Liver (tissue), 9 donors: Measurements from ENCODE around the gene ABTB2. TPM values are rescaled to one million over a fixed set of nuclear protein-coding genes. Genes with fewer than 3 reads are reported as not detected.
A peak's percentile ranks its signal among the peaks of the same experiment; 100 is the strongest.

ENCODE experiments used
- DNase-seq: peaks from one replicate; pipeline ENCODE4 v3.0.0-alpha.2; 2017; ENCODE audit warnings: low spot score
- H3K27ac ChIP-seq, 2 donors: one replicate each; pipeline ENCODE4 v1.7.0; 2013; ENCODE audit warnings: inconsistent platforms in 2 of 2, low read length in 2 of 2, control low read depth in 1 of 2, low read depth in 1 of 2, mild to moderate bottlenecking in 1 of 2
- H3K27me3 ChIP-seq, 4 donors: one replicate each; pipeline versions ENCODE4 v1.6.1 to v1.7.0; 2013; ENCODE audit warnings: low read length in 3 of 4, inconsistent platforms in 1 of 4, mild to moderate bottlenecking in 1 of 4, moderate library complexity in 1 of 4; ENCODE audit not compliant: control insufficient read depth in 4 of 4, insufficient read depth in 4 of 4
- H3K36me3 ChIP-seq, 4 donors: one replicate each; pipeline versions ENCODE4 v1.6.1 to v1.7.0; 2013; ENCODE audit warnings: low read length in 3 of 4, mild to moderate bottlenecking in 3 of 4, low read depth in 1 of 4, moderate library complexity in 1 of 4; ENCODE audit not compliant: control insufficient read depth in 4 of 4, insufficient read depth in 3 of 4
- H3K4me1 ChIP-seq, 4 donors: one replicate each; pipeline versions ENCODE4 v1.6.1 to v1.7.0; 2013; ENCODE audit warnings: low read length in 3 of 4, mild to moderate bottlenecking in 3 of 4, moderate library complexity in 1 of 4; ENCODE audit not compliant: control insufficient read depth in 4 of 4, insufficient read depth in 4 of 4
- H3K4me3 ChIP-seq, 3 donors: one replicate each; pipeline versions ENCODE4 v1.6.1 to v1.7.0; 2013; ENCODE audit warnings: low read length in 3 of 3, control low read depth in 1 of 3, low read depth in 1 of 3, mild to moderate bottlenecking in 1 of 3
- H3K9ac ChIP-seq, 2 donors: one replicate each; pipeline ENCODE4 v1.7.0; 2013; ENCODE audit warnings: low read length in 2 of 2, mild to moderate bottlenecking in 2 of 2, moderate library complexity in 2 of 2, control low read depth in 1 of 2, low read depth in 1 of 2
- H3K9me3 ChIP-seq, 4 donors: one replicate each; pipeline versions ENCODE4 v1.6.1 to v1.7.0; 2013; ENCODE audit warnings: low read length in 3 of 4; ENCODE audit not compliant: control insufficient read depth in 4 of 4
- ATF3 ChIP-seq: IDR thresholded peaks from 2 replicates; pipeline ENCODE4 v1.6.1; 2016; ENCODE audit warnings: antibody characterized with exemption
- CTCF ChIP-seq: fragments of 150-350 bp; IDR thresholded peaks from 2 replicates; pipeline ENCODE4 v1.5.1; 2017; ENCODE audit warnings: improper control_type of control experiment, low read depth, low read length; ENCODE audit not compliant: missing input control
- EGR1 ChIP-seq, 2 donors: IDR thresholded peaks; 2 replicates each; pipeline ENCODE4 v1.6.1; 2016 to 2018; ENCODE audit warnings: antibody characterized with exemption in 2 of 2, low read depth in 2 of 2
- FOXA1 ChIP-seq: IDR thresholded peaks from 2 replicates; pipeline ENCODE4 v1.6.1; 2016; ENCODE audit warnings: antibody characterized with exemption
- FOXA2 ChIP-seq: IDR thresholded peaks from 2 replicates; pipeline ENCODE4 v1.6.1; 2016; ENCODE audit warnings: antibody characterized with exemption
- GABPA ChIP-seq, 2 donors: IDR thresholded peaks in 1 of 2; conservative IDR thresholded peaks in 1 of 2; 2 replicates each; pipeline ENCODE4 v1.6.1; 2016; ENCODE audit warnings: antibody characterized with exemption in 2 of 2, mild to moderate bottlenecking in 1 of 2, moderate library complexity in 1 of 2
- HNF4A ChIP-seq, 2 donors: conservative IDR thresholded peaks; 2 replicates each; pipeline ENCODE4 v1.6.1; 2016; ENCODE audit warnings: antibody characterized with exemption in 2 of 2, mild to moderate bottlenecking in 2 of 2
- HNF4G ChIP-seq: IDR thresholded peaks from 2 replicates; pipeline ENCODE4 v1.6.1; 2016; ENCODE audit warnings: antibody characterized with exemption
- JUND ChIP-seq, 2 donors: IDR thresholded peaks; 2 replicates each; pipeline ENCODE4 v1.6.1; 2016; ENCODE audit warnings: antibody characterized with exemption in 2 of 2
- NR2F2 ChIP-seq: IDR thresholded peaks from 2 replicates; pipeline ENCODE4 v1.6.1; 2016; ENCODE audit warnings: antibody characterized with exemption
- RAD21 ChIP-seq, 2 donors: IDR thresholded peaks; 2 replicates each; pipeline ENCODE4 v1.6.1; 2016; ENCODE audit warnings: antibody characterized with exemption in 2 of 2, mild to moderate bottlenecking in 2 of 2
- RXRA ChIP-seq, 2 donors: IDR thresholded peaks; 2 replicates each; pipeline ENCODE4 v1.6.1; 2017 to 2018; ENCODE audit warnings: antibody characterized with exemption in 2 of 2, mild to moderate bottlenecking in 1 of 2
- SP1 ChIP-seq: IDR thresholded peaks from 2 replicates; pipeline ENCODE4 v1.6.1; 2018; ENCODE audit warnings: antibody characterized with exemption, mild to moderate bottlenecking
- TAF1 ChIP-seq: conservative IDR thresholded peaks from 2 replicates; pipeline ENCODE4 v1.6.1; 2016; ENCODE audit warnings: antibody characterized with exemption, mild to moderate bottlenecking
- YY1 ChIP-seq: IDR thresholded peaks from 2 replicates; pipeline ENCODE4 v1.6.1; 2016; ENCODE audit warnings: antibody characterized with exemption, mild to moderate bottlenecking
- ZBTB33 ChIP-seq: IDR thresholded peaks from 2 replicates; pipeline ENCODE4 v1.6.1; 2016; ENCODE audit warnings: antibody characterized with exemption
- WGBS: extraction: QIAGEN DNeasy Blood & Tissue Kit; methylation state at CpG from one replicate; pipeline ENCODE4 v1.1.7; 2013; 5-methylcytosine and 5-hydroxymethylcytosine counted together
- polyA plus RNA-seq, 2 donors: library from polyadenylated mRNA; stranded (reverse) in 1 of 2; unstranded in 1 of 2; fragments of 200-250 nt in 1 of 2; fragments of >200 nt in 1 of 2; fragmentation: Nextera tagmentation in 1 of 2; extraction: Ambion mirVana in 1 of 2; gene quantifications; one replicate each; pipeline versions ENCODE4 v1.2.1 to v1.2.3, GENCODE V29; 2013 to 2015
- total RNA-seq, 2 donors: library from RNA; depleted of rRNA; stranded (reverse); fragments of >200 nt; gene quantifications; one replicate each; pipeline ENCODE4 v1.2.3, GENCODE V29; 2014
- TF ChIP-seq, protein P1 (sequence below): IDR thresholded peaks from 2 replicates; pipeline ENCODE4 v1.6.1; 2016; ENCODE audit warnings: antibody characterized with exemption
- TF ChIP-seq, protein P2 (sequence below): IDR thresholded peaks from 2 replicates; pipeline ENCODE4 v1.6.1; 2016; ENCODE audit warnings: antibody characterized with exemption, mild to moderate bottlenecking
- donor health status: healthy.
- donor health status: healthy.
- donor health status: healthy.
- donor health status: healthy.
- donor health status: healthy.

ABTB2 gene
- total and polyA plus RNA-seq, 4 donors: 2.4 to 8.9 (median 6.1) TPM

GRCh38 chr11:34280945-34281872, 76.6 kb downstream of the ABTB2 start:
- Histone ChIP-seq H3K4me3 (no peak overlapping the region), H3K9ac (no peak overlapping the region), H3K27ac (no peak overlapping the region), H3K4me1 (peaks cover 3 to 25% (median 15%) of the 10 kb centered on the region in 4 donors), H3K27me3 (no peaks in the 10 kb centered on the region), H3K9me3 (no peaks in the 10 kb centered on the region), H3K36me3 (no peaks in the 10 kb centered on the region)
- TF ChIP-seq NR2F2: no peak
- no peak for TF ChIP-seq JUND (IDR thresholded peaks at IDR 0.05)
- no peak for TF ChIP-seq EGR1 (IDR thresholded peaks at IDR 0.05; ENCODE audit: low read depth in 2 of 2)
- TF ChIP-seq, protein P1, sequence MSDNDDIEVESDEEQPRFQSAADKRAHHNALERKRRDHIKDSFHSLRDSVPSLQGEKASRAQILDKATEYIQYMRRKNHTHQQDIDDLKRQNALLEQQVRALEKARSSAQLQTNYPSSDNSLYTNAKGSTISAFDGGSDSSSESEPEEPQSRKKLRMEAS: no peak
- 91% methylated on average over 8 of the region's 8 CpGs for WGBS
- DNase-seq: no peak

GRCh38 chr11:34278693-34279297, 79.0 kb downstream of the ABTB2 start:
- Histone ChIP-seq H3K27me3 (no peaks in the 10 kb centered on the region), H3K27ac (peak overlapping the region in 1 of 2 donors; percentile 29), H3K4me3 (no peak overlapping the region), H3K36me3 (no peaks in the 10 kb centered on the region), H3K9ac (no peak overlapping the region), H3K4me1 (peaks cover 3 to 19% (median 8%) of the 10 kb centered on the region in 4 donors), H3K9me3 (no peaks in the 10 kb centered on the region)
- peak; percentile 23 for TF ChIP-seq FOXA2
- no peak for TF ChIP-seq CTCF
- TF ChIP-seq GABPA (IDR thresholded peaks at IDR 0.05 in 1 of 2, conservative IDR thresholded peaks at IDR 0.05 in 1 of 2): no peak
- peak; percentile 26 to 81 for TF ChIP-seq RXRA (IDR thresholded peaks at IDR 0.05)
- TF ChIP-seq, protein P1: peak; percentile 4
- TF ChIP-seq HNF4G: no peak
- TF ChIP-seq RAD21 (IDR thresholded peaks at IDR 0.05): peak in 1 of 2 donors; percentile 34
- peak in 1 of 2 donors; percentile 68 for TF ChIP-seq HNF4A (conservative IDR thresholded peaks at IDR 0.05)
- no peak for TF ChIP-seq ZBTB33
- TF ChIP-seq, protein P2, sequence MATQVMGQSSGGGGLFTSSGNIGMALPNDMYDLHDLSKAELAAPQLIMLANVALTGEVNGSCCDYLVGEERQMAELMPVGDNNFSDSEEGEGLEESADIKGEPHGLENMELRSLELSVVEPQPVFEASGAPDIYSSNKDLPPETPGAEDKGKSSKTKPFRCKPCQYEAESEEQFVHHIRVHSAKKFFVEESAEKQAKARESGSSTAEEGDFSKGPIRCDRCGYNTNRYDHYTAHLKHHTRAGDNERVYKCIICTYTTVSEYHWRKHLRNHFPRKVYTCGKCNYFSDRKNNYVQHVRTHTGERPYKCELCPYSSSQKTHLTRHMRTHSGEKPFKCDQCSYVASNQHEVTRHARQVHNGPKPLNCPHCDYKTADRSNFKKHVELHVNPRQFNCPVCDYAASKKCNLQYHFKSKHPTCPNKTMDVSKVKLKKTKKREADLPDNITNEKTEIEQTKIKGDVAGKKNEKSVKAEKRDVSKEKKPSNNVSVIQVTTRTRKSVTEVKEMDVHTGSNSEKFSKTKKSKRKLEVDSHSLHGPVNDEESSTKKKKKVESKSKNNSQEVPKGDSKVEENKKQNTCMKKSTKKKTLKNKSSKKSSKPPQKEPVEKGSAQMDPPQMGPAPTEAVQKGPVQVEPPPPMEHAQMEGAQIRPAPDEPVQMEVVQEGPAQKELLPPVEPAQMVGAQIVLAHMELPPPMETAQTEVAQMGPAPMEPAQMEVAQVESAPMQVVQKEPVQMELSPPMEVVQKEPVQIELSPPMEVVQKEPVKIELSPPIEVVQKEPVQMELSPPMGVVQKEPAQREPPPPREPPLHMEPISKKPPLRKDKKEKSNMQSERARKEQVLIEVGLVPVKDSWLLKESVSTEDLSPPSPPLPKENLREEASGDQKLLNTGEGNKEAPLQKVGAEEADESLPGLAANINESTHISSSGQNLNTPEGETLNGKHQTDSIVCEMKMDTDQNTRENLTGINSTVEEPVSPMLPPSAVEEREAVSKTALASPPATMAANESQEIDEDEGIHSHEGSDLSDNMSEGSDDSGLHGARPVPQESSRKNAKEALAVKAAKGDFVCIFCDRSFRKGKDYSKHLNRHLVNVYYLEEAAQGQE: no peak
- TF ChIP-seq NR2F2: no peak
- no peak for TF ChIP-seq FOXA1
- TF ChIP-seq EGR1 (IDR thresholded peaks at IDR 0.05; ENCODE audit: low read depth in 2 of 2): no peak
- no peak for TF ChIP-seq SP1
- TF ChIP-seq YY1: peak; percentile 74
- no peak for TF ChIP-seq TAF1
- TF ChIP-seq JUND (IDR thresholded peaks at IDR 0.05): peak in 1 of 2 donors; percentile 53
- TF ChIP-seq ATF3: no peak
- WGBS: 26% methylated on average over 4 of the region's 4 CpGs
- no peak for DNase-seq
